Measurements from ENCODE around the gene MEF2B. TPM values are rescaled to one million over a fixed set of nuclear protein-coding genes. Genes with fewer than 3 reads are reported as not detected.

The MEF2B gene
- total and polyA plus RNA-seq, 10 of the 15 experiments (the other 5 are each of a cell fraction or from before 2014, with no cell fraction given), result 0.09 to 33.0 (median 8.9) TPM

- TF ChIP-seq ZNF687 (IDR thresholded peaks at IDR 0.05), result no peak
- no peak for TF ChIP-seq MEF2A (IDR thresholded peaks at IDR 0.05; ENCODE audit: insufficient read depth, low read depth, low read length)
These were observed 45.7 kb upstream of the MEF2B start (continued) for GRCh38 chr19:19215792-19216191.

GRCh38 chr19:19214892-19215291, 44.8 kb upstream of the MEF2B start:
- Histone ChIP-seq H3K79me2 (ENCODE audit: control insufficient read depth, insufficient read depth, low read length) (no peaks in the 10 kb centered on the region), H3K4me2 (ENCODE audit: control insufficient read depth, insufficient read depth) (no peak overlapping the region), H2AFZ (ENCODE audit: control insufficient read depth, low read depth, low read length) (no peak overlapping the region), H3K36me3 (ENCODE audit: control insufficient read depth in 2 of 2, insufficient read depth in 2 of 2, low read length in 1 of 2) (no peaks in the 10 kb centered on the region), H3K9ac (ENCODE audit: control insufficient read depth, insufficient read depth, low read length) (no peak overlapping the region), H3K27ac (ENCODE audit: control insufficient read depth, insufficient read depth) (no peak overlapping the region), H3K27me3 (replicated peaks in 1 of 2; ENCODE audit: control insufficient read depth in 2 of 2, insufficient read depth in 2 of 2, low read length in 1 of 2) (peaks cover 0 to 2% of the 10 kb centered on the region in 2 experiments; a peak in 1 of 4 replicates), H4K20me1 (ENCODE audit: control insufficient read depth, insufficient read depth) (no peaks in the 10 kb centered on the region), H3K4me1 (ENCODE audit: control insufficient read depth, insufficient read depth, low read length) (peaks cover 10% of the 10 kb centered on the region; the same call in 1 of the 2 replicates), H3K4me3 (no peak overlapping the region), H3K9me3 (replicated peaks; ENCODE audit: control insufficient read depth, insufficient read depth, low read length) (0 out of 3 replicates have a peak, but pooled peaks cover 2% of the 10 kb centered on the region)
- BruUV-seq (replicated peaks), result no TSS peak
- in situ Hi-C loops (cut with MboI) (no loop called here), intact Hi-C loops (cut with micrococcal nuclease; ENCODE audit: unreplicated experiment) (no loop called here)
- ATAC-seq (peak; percentile 63), DNase-seq (ENCODE audit: low read depth, low spot score) (no peak), FAIRE-seq (no peak)
- WGBS (ENCODE audit: insufficient coverage, insufficient replicate concordance, low lambda C conversion rate, missing lambda C conversion rate), result 39% methylated on average over 8 of the region's 8 CpGs
- ChIA-PET POLR2A (no interaction called here), RAD21 (ENCODE audit: unreplicated experiment) (interaction anchor here (1.2 kb wide), 1 partner anchor 12 kb away, joined by 3 read pairs; the partner anchor contains the start of gene NR2C2AP), CTCF (interaction anchor here (1.0 kb wide), 1 partner anchor 40 kb away, joined by 3 read pairs; no protein-coding TSS in a partner anchor), SMC1A (ENCODE audit: uncharacterized antibody, unreplicated experiment) (no interaction called here)
- TF ChIP-seq REST (IDR thresholded peaks at IDR 0.05; ENCODE audit: low read depth, low read length) (peak; percentile 95), FOXK2 (IDR thresholded peaks at IDR 0.05) (no peak), SMARCA5 (IDR thresholded peaks at IDR 0.05) (0 out of 2 replicates have a peak, but pooled peaks have one; percentile 31)
